Middle frontal gyrus (tissue), 1 donor: ENCODE results near the gene CSF1.
"Not testable (repeated sequence)": the region's sequence is repeated elsewhere in the genome, so short reads cannot be mapped to it uniquely, and the experiment has no call there.

ENCODE experiments used
- DNase-seq: peaks from one replicate; pipeline ENCODE4 v3.0.0-alpha.2; 2015; ENCODE audit warnings: low spot score; ENCODE audit errors: extremely low spot score

The CSF1 gene

GRCh38 chr1:109918671-109919070, 8.0 kb downstream of the CSF1 start:
- no peak for DNase-seq

GRCh38 chr1:109919303-109919702, 8.7 kb downstream of the CSF1 start:
- DNase-seq, result no peak

GRCh38 chr1:109920391-109920790, 9.7 kb downstream of the CSF1 start:
- DNase-seq, result not testable (repeated sequence)

- DNase-seq, result no peak
Observed at GRCh38 chr1:109922326-109922725, 11.7 kb downstream of the CSF1 start.

- no peak for DNase-seq
Observed at GRCh38 chr1:109923131-109923945, 12.7 kb downstream of the CSF1 start.

- no peak for DNase-seq
Observed at GRCh38 chr1:109923946-109924275, 13.3 kb downstream of the CSF1 start.

GRCh38 chr1:109924316-109924715, 13.7 kb downstream of the CSF1 start:
- no peak for DNase-seq

GRCh38 chr1:109925159-109925990, 14.7 kb downstream of the CSF1 start:
- DNase-seq, result no peak

- DNase-seq, result no peak
Observed at GRCh38 chr1:109926662-109927300, 16.1 kb downstream of the CSF1 start.

GRCh38 chr1:109927356-109927755, 16.7 kb downstream of the CSF1 start:
- no peak for DNase-seq

GRCh38 chr1:109927911-109928321, 17.3 kb downstream of the CSF1 start:
- DNase-seq, result no peak

- DNase-seq, result no peak
Observed at GRCh38 chr1:109928591-109929111, 18.0 kb downstream of the CSF1 start.

- no peak for DNase-seq
Observed at GRCh38 chr1:109929170-109929569, 18.5 kb downstream of the CSF1 start.

GRCh38 chr1:109929588-109930251, 19.1 kb downstream of the CSF1 start:
- DNase-seq, result no peak

GRCh38 chr1:109930252-109930993, 19.8 kb downstream of the CSF1 start:
- no peak for DNase-seq

- no peak for DNase-seq
Observed at GRCh38 chr1:109931189-109931731, 20.6 kb downstream of the CSF1 start.

GRCh38 chr1:109931911-109932636, 21.4 kb downstream of the CSF1 start:
- DNase-seq, result no peak

GRCh38 chr1:109932679-109933078, 22.0 kb downstream of the CSF1 start:
- no peak for DNase-seq

- no peak for DNase-seq
Observed at GRCh38 chr1:109933856-109934711, 23.4 kb downstream of the CSF1 start.
